ENCODE data around the gene ADI1. TPM values are rescaled to one million over a fixed set of nuclear protein-coding genes. Genes with fewer than 3 reads are reported as not detected.

The ADI1 gene
- total and polyA plus RNA-seq, 2 of the 4 experiments (the other 2 are of a cell fraction) = 43.2 to 46.0 TPM

- in situ Hi-C loops (cut with MboI; ENCODE audit: low sequenced_read_pairs) = no loop called here
- Histone ChIP-seq H3K9ac (ENCODE audit: low read depth, low read length) (no peak overlapping the region), H4K8ac (ENCODE audit: low read depth in 2 of 2, low read length in 2 of 2) (no peak overlapping the region), H3K9me3 (ENCODE audit: control insufficient read depth, insufficient read depth, low read length) (no peaks in the 10 kb centered on the region), H2BK5ac (ENCODE audit: low read depth, low read length, poor library complexity, severe bottlenecking) (no peak overlapping the region), H3K14ac (replicated peaks; ENCODE audit: low read depth, low read length) (no peak overlapping the region), H2BK20ac (ENCODE audit: low read depth, low read length) (no peak overlapping the region), H2BK120ac (ENCODE audit: low read depth, low read length) (no peak overlapping the region), H2AK5ac (ENCODE audit: low read depth, low read length) (no peak overlapping the region; the same call in 1 of the 2 replicates), H3K4ac (ENCODE audit: low read depth, low read length) (no peak overlapping the region), H4K91ac (ENCODE audit: insufficient read depth, low read depth, low read length) (no peak overlapping the region), H3K4me3 (ENCODE audit: insufficient read depth, low read depth, low read length) (no peak overlapping the region), H3K56ac (ENCODE audit: extremely low read depth, insufficient read depth, low read length) (no peak overlapping the region), H3K27me3 (ENCODE audit: control insufficient read depth, insufficient read depth, low read length) (no peaks in the 10 kb centered on the region), H2AK9ac (replicated peaks; ENCODE audit: low read depth, low read length, poor library complexity) (no peak overlapping the region), H4K20me1 (ENCODE audit: insufficient read depth, low read length) (no peaks in the 10 kb centered on the region), H3K4me2 (ENCODE audit: low read depth, low read length) (no peak overlapping the region), H2AFZ (replicated peaks; ENCODE audit: low read length, poor library complexity) (no peak overlapping the region), H3K36me3 (ENCODE audit: control insufficient read depth, insufficient read depth, low read length) (peaks cover 39% of the 10 kb centered on the region), H3K27ac (ENCODE audit: insufficient read depth, low read length) (no peak overlapping the region), H3K9me1 (ENCODE audit: insufficient read depth, low read length) (peaks cover 27% of the 10 kb centered on the region), H3K79me1 (ENCODE audit: low read depth in 1 of 2, low read length in 2 of 2) (peaks cover 5 to 52% of the 10 kb centered on the region in 2 experiments; a peak in 3 of 4 replicates), H3K4me1 (ENCODE audit: control insufficient read depth, insufficient read depth, low read length) (peaks cover 28% of the 10 kb centered on the region), H3K23ac (ENCODE audit: low read depth, low read length) (no peak overlapping the region), H4K5ac (ENCODE audit: low read depth, low read length) (no peak overlapping the region), H2BK15ac (ENCODE audit: low read depth, low read length) (no peak overlapping the region), H3K18ac (ENCODE audit: low read depth, low read length) (no peak overlapping the region)
- dilution Hi-C loops (cut with HindIII; ENCODE audit: low sequenced_read_pairs, unreplicated experiment) = no loop called here
- TF ChIP-seq BHLHE40 (IDR thresholded peaks at IDR 0.05; ENCODE audit: low read depth, low read length) (no peak), CEBPB (IDR thresholded peaks at IDR 0.05; ENCODE audit: low read depth, low read length) (no peak), MAZ (IDR thresholded peaks at IDR 0.05; ENCODE audit: borderline replicate concordance, low read depth, low read length) (no peak), SMC3 (IDR thresholded peaks at IDR 0.05; ENCODE audit: low read depth, low read length) (no peak), RFX5 (IDR thresholded peaks at IDR 0.05; ENCODE audit: low read depth, low read length) (no peak), NFE2L2 (IDR thresholded peaks at IDR 0.05; ENCODE audit: low read depth, low read length) (no peak), FOS (IDR thresholded peaks at IDR 0.05; ENCODE audit: low read depth, low read length) (no peak), MXI1 (IDR thresholded peaks at IDR 0.05; ENCODE audit: borderline replicate concordance, low read depth, low read length) (no peak), RAD21 (IDR thresholded peaks at IDR 0.05; ENCODE audit: low read length) (no peak)
- TF ChIP-seq, protein P1, sequence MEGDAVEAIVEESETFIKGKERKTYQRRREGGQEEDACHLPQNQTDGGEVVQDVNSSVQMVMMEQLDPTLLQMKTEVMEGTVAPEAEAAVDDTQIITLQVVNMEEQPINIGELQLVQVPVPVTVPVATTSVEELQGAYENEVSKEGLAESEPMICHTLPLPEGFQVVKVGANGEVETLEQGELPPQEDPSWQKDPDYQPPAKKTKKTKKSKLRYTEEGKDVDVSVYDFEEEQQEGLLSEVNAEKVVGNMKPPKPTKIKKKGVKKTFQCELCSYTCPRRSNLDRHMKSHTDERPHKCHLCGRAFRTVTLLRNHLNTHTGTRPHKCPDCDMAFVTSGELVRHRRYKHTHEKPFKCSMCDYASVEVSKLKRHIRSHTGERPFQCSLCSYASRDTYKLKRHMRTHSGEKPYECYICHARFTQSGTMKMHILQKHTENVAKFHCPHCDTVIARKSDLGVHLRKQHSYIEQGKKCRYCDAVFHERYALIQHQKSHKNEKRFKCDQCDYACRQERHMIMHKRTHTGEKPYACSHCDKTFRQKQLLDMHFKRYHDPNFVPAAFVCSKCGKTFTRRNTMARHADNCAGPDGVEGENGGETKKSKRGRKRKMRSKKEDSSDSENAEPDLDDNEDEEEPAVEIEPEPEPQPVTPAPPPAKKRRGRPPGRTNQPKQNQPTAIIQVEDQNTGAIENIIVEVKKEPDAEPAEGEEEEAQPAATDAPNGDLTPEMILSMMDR (conservative IDR thresholded peaks at IDR 0.05; ENCODE audit: low read depth, low read length) = no peak
- ChIA-PET CTCF (interaction anchor here (0.6 kb wide), 1 partner anchor 22 kb away, joined by 8 read pairs; no protein-coding TSS in a partner anchor), POLR2A (ENCODE audit: unreplicated experiment) (no interaction called here)
- no peak for DNase-seq
- intact Hi-C loops (cut with micrococcal nuclease) = loop anchor here (5.0 kb wide), 1 partner anchor 185 kb away; no protein-coding TSS in a partner anchor
- BruUV-seq (replicated peaks) = no TSS peak
- 94% methylated on average over 11 of the region's 15 CpGs; no CpG with 5 or more reads in 1 of the 2 experiments for WGBS, 2 experiments (ENCODE audit: extremely low coverage in 2 of 2, insufficient read length in 1 of 2)
- ATAC-seq (ENCODE audit: low read depth) = no peak
Measured at GRCh38 chr2:3467654-3468053, 51.7 kb downstream of the ADI1 start.

Measured in IMR-90 (cell line).